K562 (cell line): Measurements from ENCODE around the gene ARHGEF1. TPM values are rescaled to one million over a fixed set of nuclear protein-coding genes. Genes with fewer than 3 reads are reported as not detected.

Source experiments
- CBX1 ChIP-seq: sonication (generic); IDR thresholded peaks from 2 replicates; pipeline ENCODE4 v1.6.1; 2016; ENCODE audit warnings: antibody characterized with exemption, low read depth, mild to moderate bottlenecking
- ETV5 ChIP-seq: sonication (generic); formaldehyde crosslinking; IDR thresholded peaks from 2 replicates; pipeline ENCODE4 v1.4.0; 2020; ENCODE audit warnings: low read depth, mild to moderate bottlenecking, missing genetic modification reagents
- RBBP5 ChIP-seq: fragments of 200-600 bp; sonication (generic); IDR thresholded peaks from 2 replicates; pipeline ENCODE4 v1.6.1; 2012; ENCODE audit warnings: borderline replicate concordance, mild to moderate bottlenecking, low read length, control low read depth, inconsistent platforms; ENCODE audit not compliant: insufficient read depth, poor library complexity, severe bottlenecking
- ZFX ChIP-seq: sonication (generic); formaldehyde crosslinking; IDR thresholded peaks from 2 replicates; pipeline ENCODE4 v1.8.0; 2022; ENCODE audit warnings: mild to moderate bottlenecking, missing genetic modification reagents, moderate library complexity
- polyA plus RNA-seq, 8 experiments: library from polyadenylated mRNA; depleted of rRNA in 4 of 8; stranded (reverse) in 5 of 8; unstranded in 3 of 8; fragments of >200 nt; fragmentation: Nextera tagmentation in 2 of 8; fragmentation: Illumina TruSeq in 1 of 8; extraction: Ambion mirVana in 2 of 8; extraction: Trizol in 1 of 8; gene quantifications; 2 replicates each; pipeline versions ENCODE4 v1.2.1 to v1.2.3, GENCODE V29; 2011 to 2014; ENCODE audit warnings: inconsistent platforms in 1 of 8, missing spikeins in 1 of 8
- total RNA-seq, 7 experiments: library from RNA; depleted of rRNA in 6 of 7; stranded (reverse); fragments of >200 nt in 6 of 7; fragmentation: Illumina TruSeq in 2 of 7; extraction: Trizol in 2 of 7; gene quantifications; 2 replicates each; pipeline versions ENCODE4 v1.2.1 to v1.2.3, GENCODE V29; 2011 to 2021; ENCODE audit warnings: low replicate concordance in 1 of 7
- TF ChIP-seq, protein P1 (sequence below): sonication (generic); formaldehyde crosslinking; IDR thresholded peaks from 2 replicates; pipeline ENCODE4 v1.9.0; 2022; ENCODE audit warnings: mild to moderate bottlenecking, missing genetic modification reagents
- TF ChIP-seq, protein P2 (sequence below): sonication (generic); formaldehyde crosslinking; IDR thresholded peaks from 2 replicates; pipeline ENCODE4 v1.8.1; 2023; ENCODE audit warnings: mild to moderate bottlenecking, missing genetic modification reagents
- TF ChIP-seq, protein P3 (sequence below): fragments of 450-650 bp; conservative IDR thresholded peaks from 2 replicates; pipeline ENCODE4 v1.6.1; 2016; ENCODE audit warnings: missing genetic modification characterization, low read depth, mild to moderate bottlenecking, missing compliant biosample characterization, moderate library complexity
- TF ChIP-seq, protein P4 (sequence below): sonication (generic); formaldehyde crosslinking; IDR thresholded peaks from 2 replicates; pipeline ENCODE4 v1.8.1; 2023; ENCODE audit warnings: mild to moderate bottlenecking, missing genetic modification reagents
- TF ChIP-seq, protein P5 (sequence below): sonication (generic); formaldehyde crosslinking; IDR thresholded peaks from 2 replicates; pipeline ENCODE4 v1.8.0; 2022; ENCODE audit warnings: mild to moderate bottlenecking, missing genetic modification reagents

Gene ARHGEF1
- total and polyA plus RNA-seq, 9 of the 15 experiments (the other 6 are each of a cell fraction or from before 2014, with no cell fraction given) = 1.9 to 149 (median 29.8) TPM

DNA sequence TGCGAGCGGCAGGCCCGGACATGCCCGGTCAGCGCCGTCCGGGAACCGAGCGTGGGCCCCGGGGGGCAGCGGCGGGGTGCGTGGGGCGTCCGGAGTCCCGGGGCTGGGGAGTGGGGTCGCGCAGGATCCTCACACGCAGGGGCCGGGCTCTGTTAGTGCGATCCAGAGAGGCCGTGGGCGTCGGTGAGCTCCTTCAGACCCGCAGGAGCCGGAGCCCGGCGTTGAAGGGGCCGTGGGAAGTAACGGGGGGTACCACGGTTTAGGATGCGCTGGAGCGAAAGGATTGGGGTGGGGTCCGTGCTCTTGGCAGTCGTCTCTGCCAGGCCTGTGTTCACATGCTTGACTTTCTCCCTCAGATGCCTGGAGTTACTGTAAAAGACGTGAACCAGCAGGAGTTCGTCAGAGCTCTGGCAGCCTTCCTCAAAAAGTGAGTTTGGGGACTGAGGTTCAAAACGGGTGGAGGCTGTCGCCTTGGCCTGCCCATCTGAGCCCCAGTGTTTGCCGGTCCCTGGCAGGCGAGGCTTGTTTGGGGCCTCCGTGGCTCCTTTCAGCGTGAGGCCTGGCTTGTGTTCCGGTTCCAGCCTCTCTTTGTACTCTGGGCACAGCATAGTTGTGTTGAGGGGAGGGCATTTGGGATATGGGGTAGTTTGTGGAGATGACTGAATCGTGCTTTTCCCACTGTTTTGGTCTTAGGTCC lies 22.4 kb upstream of the ARHGEF1 start (continued):
- TF ChIP-seq, protein P1, sequence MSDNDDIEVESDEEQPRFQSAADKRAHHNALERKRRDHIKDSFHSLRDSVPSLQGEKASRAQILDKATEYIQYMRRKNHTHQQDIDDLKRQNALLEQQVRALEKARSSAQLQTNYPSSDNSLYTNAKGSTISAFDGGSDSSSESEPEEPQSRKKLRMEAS (CRISPR knock-in tag) = peak; percentile 2
- TF ChIP-seq, protein P2, sequence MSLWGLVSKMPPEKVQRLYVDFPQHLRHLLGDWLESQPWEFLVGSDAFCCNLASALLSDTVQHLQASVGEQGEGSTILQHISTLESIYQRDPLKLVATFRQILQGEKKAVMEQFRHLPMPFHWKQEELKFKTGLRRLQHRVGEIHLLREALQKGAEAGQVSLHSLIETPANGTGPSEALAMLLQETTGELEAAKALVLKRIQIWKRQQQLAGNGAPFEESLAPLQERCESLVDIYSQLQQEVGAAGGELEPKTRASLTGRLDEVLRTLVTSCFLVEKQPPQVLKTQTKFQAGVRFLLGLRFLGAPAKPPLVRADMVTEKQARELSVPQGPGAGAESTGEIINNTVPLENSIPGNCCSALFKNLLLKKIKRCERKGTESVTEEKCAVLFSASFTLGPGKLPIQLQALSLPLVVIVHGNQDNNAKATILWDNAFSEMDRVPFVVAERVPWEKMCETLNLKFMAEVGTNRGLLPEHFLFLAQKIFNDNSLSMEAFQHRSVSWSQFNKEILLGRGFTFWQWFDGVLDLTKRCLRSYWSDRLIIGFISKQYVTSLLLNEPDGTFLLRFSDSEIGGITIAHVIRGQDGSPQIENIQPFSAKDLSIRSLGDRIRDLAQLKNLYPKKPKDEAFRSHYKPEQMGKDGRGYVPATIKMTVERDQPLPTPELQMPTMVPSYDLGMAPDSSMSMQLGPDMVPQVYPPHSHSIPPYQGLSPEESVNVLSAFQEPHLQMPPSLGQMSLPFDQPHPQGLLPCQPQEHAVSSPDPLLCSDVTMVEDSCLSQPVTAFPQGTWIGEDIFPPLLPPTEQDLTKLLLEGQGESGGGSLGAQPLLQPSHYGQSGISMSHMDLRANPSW (CRISPR knock-in tag) = 0 out of 2 replicates have a peak, but pooled peaks have one; percentile 23
- TF ChIP-seq, protein P3, sequence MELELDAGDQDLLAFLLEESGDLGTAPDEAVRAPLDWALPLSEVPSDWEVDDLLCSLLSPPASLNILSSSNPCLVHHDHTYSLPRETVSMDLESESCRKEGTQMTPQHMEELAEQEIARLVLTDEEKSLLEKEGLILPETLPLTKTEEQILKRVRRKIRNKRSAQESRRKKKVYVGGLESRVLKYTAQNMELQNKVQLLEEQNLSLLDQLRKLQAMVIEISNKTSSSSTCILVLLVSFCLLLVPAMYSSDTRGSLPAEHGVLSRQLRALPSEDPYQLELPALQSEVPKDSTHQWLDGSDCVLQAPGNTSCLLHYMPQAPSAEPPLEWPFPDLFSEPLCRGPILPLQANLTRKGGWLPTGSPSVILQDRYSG = no peak
- TF ChIP-seq, protein P4, sequence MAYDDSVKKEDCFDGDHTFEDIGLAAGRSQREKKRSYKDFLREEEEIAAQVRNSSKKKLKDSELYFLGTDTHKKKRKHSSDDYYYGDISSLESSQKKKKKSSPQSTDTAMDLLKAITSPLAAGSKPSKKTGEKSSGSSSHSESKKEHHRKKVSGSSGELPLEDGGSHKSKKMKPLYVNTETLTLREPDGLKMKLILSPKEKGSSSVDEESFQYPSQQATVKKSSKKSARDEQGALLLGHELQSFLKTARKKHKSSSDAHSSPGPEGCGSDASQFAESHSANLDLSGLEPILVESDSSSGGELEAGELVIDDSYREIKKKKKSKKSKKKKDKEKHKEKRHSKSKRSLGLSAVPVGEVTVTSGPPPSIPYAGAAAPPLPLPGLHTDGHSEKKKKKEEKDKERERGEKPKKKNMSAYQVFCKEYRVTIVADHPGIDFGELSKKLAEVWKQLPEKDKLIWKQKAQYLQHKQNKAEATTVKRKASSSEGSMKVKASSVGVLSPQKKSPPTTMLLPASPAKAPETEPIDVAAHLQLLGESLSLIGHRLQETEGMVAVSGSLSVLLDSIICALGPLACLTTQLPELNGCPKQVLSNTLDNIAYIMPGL (CRISPR knock-in tag) = no peak; the same call in 1 of the 2 replicates
- peak; percentile 14 for TF ChIP-seq RBBP5
- TF ChIP-seq ZFX (CRISPR knock-in tag) = peak; percentile 20
- TF ChIP-seq CBX1 = no peak
- TF ChIP-seq, protein P5, sequence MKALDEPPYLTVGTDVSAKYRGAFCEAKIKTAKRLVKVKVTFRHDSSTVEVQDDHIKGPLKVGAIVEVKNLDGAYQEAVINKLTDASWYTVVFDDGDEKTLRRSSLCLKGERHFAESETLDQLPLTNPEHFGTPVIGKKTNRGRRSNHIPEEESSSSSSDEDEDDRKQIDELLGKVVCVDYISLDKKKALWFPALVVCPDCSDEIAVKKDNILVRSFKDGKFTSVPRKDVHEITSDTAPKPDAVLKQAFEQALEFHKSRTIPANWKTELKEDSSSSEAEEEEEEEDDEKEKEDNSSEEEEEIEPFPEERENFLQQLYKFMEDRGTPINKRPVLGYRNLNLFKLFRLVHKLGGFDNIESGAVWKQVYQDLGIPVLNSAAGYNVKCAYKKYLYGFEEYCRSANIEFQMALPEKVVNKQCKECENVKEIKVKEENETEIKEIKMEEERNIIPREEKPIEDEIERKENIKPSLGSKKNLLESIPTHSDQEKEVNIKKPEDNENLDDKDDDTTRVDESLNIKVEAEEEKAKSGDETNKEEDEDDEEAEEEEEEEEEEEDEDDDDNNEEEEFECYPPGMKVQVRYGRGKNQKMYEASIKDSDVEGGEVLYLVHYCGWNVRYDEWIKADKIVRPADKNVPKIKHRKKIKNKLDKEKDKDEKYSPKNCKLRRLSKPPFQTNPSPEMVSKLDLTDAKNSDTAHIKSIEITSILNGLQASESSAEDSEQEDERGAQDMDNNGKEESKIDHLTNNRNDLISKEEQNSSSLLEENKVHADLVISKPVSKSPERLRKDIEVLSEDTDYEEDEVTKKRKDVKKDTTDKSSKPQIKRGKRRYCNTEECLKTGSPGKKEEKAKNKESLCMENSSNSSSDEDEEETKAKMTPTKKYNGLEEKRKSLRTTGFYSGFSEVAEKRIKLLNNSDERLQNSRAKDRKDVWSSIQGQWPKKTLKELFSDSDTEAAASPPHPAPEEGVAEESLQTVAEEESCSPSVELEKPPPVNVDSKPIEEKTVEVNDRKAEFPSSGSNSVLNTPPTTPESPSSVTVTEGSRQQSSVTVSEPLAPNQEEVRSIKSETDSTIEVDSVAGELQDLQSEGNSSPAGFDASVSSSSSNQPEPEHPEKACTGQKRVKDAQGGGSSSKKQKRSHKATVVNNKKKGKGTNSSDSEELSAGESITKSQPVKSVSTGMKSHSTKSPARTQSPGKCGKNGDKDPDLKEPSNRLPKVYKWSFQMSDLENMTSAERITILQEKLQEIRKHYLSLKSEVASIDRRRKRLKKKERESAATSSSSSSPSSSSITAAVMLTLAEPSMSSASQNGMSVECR (CRISPR knock-in tag) = peak; percentile 44
- TF ChIP-seq ETV5 (CRISPR knock-in tag) = no peak
